ENCODE data around the gene PHYHIPL.

The PHYHIPL gene

GRCh38 chr10:59257224-59257623, 80.8 kb downstream of the PHYHIPL start:
- DNase-seq (ENCODE audit: low spot score): no peak

- DNase-seq (ENCODE audit: low spot score): no peak
Measured at GRCh38 chr10:59258890-59259289, 82.4 kb downstream of the PHYHIPL start.

- no peak for DNase-seq (ENCODE audit: low spot score)
Measured at GRCh38 chr10:59265141-59265540, 88.7 kb downstream of the PHYHIPL start.

- no peak for DNase-seq (ENCODE audit: low spot score)
Measured at GRCh38 chr10:59266321-59266720, 89.9 kb downstream of the PHYHIPL start.

GRCh38 chr10:59268460-59268859, 92.0 kb downstream of the PHYHIPL start:
- no peak for DNase-seq (ENCODE audit: low spot score)

- no peak for DNase-seq (ENCODE audit: low spot score)
Measured at GRCh38 chr10:59269651-59270050, 93.2 kb downstream of the PHYHIPL start.

- no peak for DNase-seq (ENCODE audit: low spot score)
Measured at GRCh38 chr10:59270492-59270891, 94.0 kb downstream of the PHYHIPL start.

GRCh38 chr10:59271160-59271559, 94.7 kb downstream of the PHYHIPL start:
- DNase-seq (ENCODE audit: low spot score): peak; percentile 37

- peak; percentile 39 for DNase-seq (ENCODE audit: low spot score)
Measured at GRCh38 chr10:59272061-59272460, 95.6 kb downstream of the PHYHIPL start.

GRCh38 chr10:59273445-59273844, 97.0 kb downstream of the PHYHIPL start:
- peak; percentile 44 for DNase-seq (ENCODE audit: low spot score)

- DNase-seq (ENCODE audit: low spot score): no peak
Measured at GRCh38 chr10:59276133-59276532, 99.7 kb downstream of the PHYHIPL start.

GRCh38 chr10:59276919-59277318, 100.5 kb downstream of the PHYHIPL start:
- peak; percentile 49 for DNase-seq (ENCODE audit: low spot score)

- peak; percentile 62 for DNase-seq (ENCODE audit: low spot score)
Measured at GRCh38 chr10:59279476-59279875, 103.0 kb downstream of the PHYHIPL start.

GRCh38 chr10:59279991-59280505, 103.6 kb downstream of the PHYHIPL start:
- DNase-seq (ENCODE audit: low spot score): peak; percentile 20

- peak; percentile 93 for DNase-seq (ENCODE audit: low spot score)
Measured at GRCh38 chr10:59281861-59282260, 105.4 kb downstream of the PHYHIPL start.

GRCh38 chr10:59283456-59284091, 107.1 kb downstream of the PHYHIPL start:
- DNase-seq (ENCODE audit: low spot score): peak; percentile 73

- no peak for DNase-seq (ENCODE audit: low spot score)
Measured at GRCh38 chr10:59284118-59284975, 107.9 kb downstream of the PHYHIPL start.

GRCh38 chr10:59285073-59285472, 108.6 kb downstream of the PHYHIPL start:
- DNase-seq (ENCODE audit: low spot score): no peak

GRCh38 chr10:59285848-59286247, 109.4 kb downstream of the PHYHIPL start:
- peak; percentile 78 for DNase-seq (ENCODE audit: low spot score)

GRCh38 chr10:59287587-59288255, 111.3 kb downstream of the PHYHIPL start:
- DNase-seq (ENCODE audit: low spot score): peak; percentile 98

- DNase-seq (ENCODE audit: low spot score): no peak
Measured at GRCh38 chr10:59289853-59290252, 113.4 kb downstream of the PHYHIPL start.

- peak; percentile 65 for DNase-seq (ENCODE audit: low spot score)
Measured at GRCh38 chr10:59290448-59290847, 114.0 kb downstream of the PHYHIPL start.
